Lung (tissue), 12 donors: ENCODE measurements around the gene MED29. TPM values are rescaled to one million over a fixed set of nuclear protein-coding genes. Genes with fewer than 3 reads are reported as not detected.

Source experiments
- ATAC-seq: fragments of 200-7000 bp; cut with Tn5 transposase; one replicate; pipeline ENCODE4 v1.9.1; 2020; ENCODE audit warnings: moderate number of reproducible peaks; ENCODE audit not compliant: insufficient read depth, low FRiP score
- DNase-seq, 3 donors: peaks; one replicate each; pipeline ENCODE4 v3.0.0-alpha.2; 2013 to 2017
- H3K27ac ChIP-seq, 2 donors: one replicate each; pipeline ENCODE4 v1.5.1; 2013; ENCODE audit warnings: mild to moderate bottlenecking in 2 of 2, moderate library complexity in 2 of 2, control low read depth in 1 of 2, inconsistent platforms in 1 of 2, low read depth in 1 of 2, low read length in 1 of 2
- H3K27me3 ChIP-seq, 3 donors: one replicate each; pipeline ENCODE4 v1.5.1; 2013; ENCODE audit warnings: low read length in 2 of 3; ENCODE audit not compliant: control insufficient read depth in 3 of 3, insufficient read depth in 3 of 3
- H3K36me3 ChIP-seq, 4 donors: one replicate each; pipeline ENCODE4 v1.5.1; 2013; ENCODE audit warnings: low read length in 4 of 4, mild to moderate bottlenecking in 1 of 4, moderate library complexity in 1 of 4; ENCODE audit not compliant: control insufficient read depth in 4 of 4, insufficient read depth in 4 of 4
- H3K4me1 ChIP-seq, 5 donors: one replicate each; pipeline ENCODE4 v1.5.1; 2013; ENCODE audit warnings: low read length in 5 of 5, mild to moderate bottlenecking in 2 of 5, moderate library complexity in 1 of 5; ENCODE audit not compliant: control insufficient read depth in 5 of 5, insufficient read depth in 5 of 5
- H3K4me3 ChIP-seq: one replicate; pipeline ENCODE4 v1.5.1; 2013; ENCODE audit warnings: mild to moderate bottlenecking, control low read depth, moderate library complexity
- H3K9ac ChIP-seq, 2 donors: one replicate each; pipeline ENCODE4 v1.5.1; 2013; ENCODE audit warnings: low read length in 2 of 2, control low read depth in 1 of 2; ENCODE audit not compliant: insufficient read depth in 1 of 2
- H3K9me3 ChIP-seq, 4 donors: one replicate each; pipeline ENCODE4 v1.5.1; 2013; ENCODE audit warnings: low read length in 3 of 4, mild to moderate bottlenecking in 1 of 4, moderate library complexity in 1 of 4; ENCODE audit not compliant: control insufficient read depth in 4 of 4, insufficient read depth in 3 of 4
- WGBS, 2 donors: extraction: QIAGEN DNeasy Blood & Tissue Kit; methylation state at CpG; one replicate each; pipeline ENCODE4 v1.1.7; 2013; 5-methylcytosine and 5-hydroxymethylcytosine counted together
- polyA plus RNA-seq, 2 donors: library from polyadenylated mRNA; stranded (reverse); fragments of 200-250 nt; gene quantifications; one replicate each; pipeline ENCODE4 v1.2.1, GENCODE V29; 2013
- total RNA-seq, 2 donors: library from RNA; depleted of rRNA in 1 of 2; stranded (reverse); fragments of >200 nt in 1 of 2; gene quantifications; one replicate each; pipeline ENCODE4 v1.2.1, GENCODE V29; 2014 to 2021
- TF ChIP-seq, protein P1 (sequence below): IDR thresholded peaks from 2 replicates; pipeline ENCODE4 v1.5.1; 2012; ENCODE audit warnings: mild to moderate bottlenecking; ENCODE audit errors: control extremely low read depth, extremely low read depth
- donor health status: control.
- donor health status: control.
- donor health status: Bipolar disorder and iron deficiency.
- donor health status: healthy.
- donor health status: DM: yes; HTN: yes; CAD: no.

The MED29 gene
- total and polyA plus RNA-seq, 4 donors: 16.5 to 36.8 (median 32.8) TPM

DNA sequence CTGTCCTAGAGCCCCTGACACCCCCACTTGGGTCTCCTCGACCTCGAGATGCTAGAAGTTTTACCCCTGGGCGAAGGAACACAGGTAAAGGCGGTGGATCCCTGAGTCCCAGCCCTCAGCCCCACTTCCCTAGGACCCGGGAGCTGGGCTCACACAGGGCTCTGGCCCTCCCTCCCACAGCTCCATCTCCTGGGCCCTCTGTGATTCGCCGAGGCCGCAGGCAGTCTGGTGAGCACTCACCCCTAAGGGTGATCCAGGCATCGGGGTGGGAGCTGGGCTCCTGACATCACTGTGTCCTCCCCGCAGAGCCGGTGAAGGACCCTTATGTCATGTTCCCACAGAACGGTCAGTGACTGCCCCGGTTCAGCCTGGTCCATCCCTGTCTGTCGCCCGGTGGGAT is 29.6 kb downstream of the MED29 start:
- H3K9ac ChIP-seq: no peak overlapping the region
- H3K27me3 ChIP-seq: no peaks in the 10 kb centered on the region
- DNase-seq (no peak), ATAC-seq (no peak)
- H3K9me3 ChIP-seq: no peaks in the 10 kb centered on the region
- 92 to 95% methylated on average over 14 to 15 of the region's 15 CpGs for WGBS, 2 donors
- peaks cover 4 to 39% (median 35%) of the 10 kb centered on the region in 4 donors for H3K36me3 ChIP-seq
- TF ChIP-seq, protein P1, sequence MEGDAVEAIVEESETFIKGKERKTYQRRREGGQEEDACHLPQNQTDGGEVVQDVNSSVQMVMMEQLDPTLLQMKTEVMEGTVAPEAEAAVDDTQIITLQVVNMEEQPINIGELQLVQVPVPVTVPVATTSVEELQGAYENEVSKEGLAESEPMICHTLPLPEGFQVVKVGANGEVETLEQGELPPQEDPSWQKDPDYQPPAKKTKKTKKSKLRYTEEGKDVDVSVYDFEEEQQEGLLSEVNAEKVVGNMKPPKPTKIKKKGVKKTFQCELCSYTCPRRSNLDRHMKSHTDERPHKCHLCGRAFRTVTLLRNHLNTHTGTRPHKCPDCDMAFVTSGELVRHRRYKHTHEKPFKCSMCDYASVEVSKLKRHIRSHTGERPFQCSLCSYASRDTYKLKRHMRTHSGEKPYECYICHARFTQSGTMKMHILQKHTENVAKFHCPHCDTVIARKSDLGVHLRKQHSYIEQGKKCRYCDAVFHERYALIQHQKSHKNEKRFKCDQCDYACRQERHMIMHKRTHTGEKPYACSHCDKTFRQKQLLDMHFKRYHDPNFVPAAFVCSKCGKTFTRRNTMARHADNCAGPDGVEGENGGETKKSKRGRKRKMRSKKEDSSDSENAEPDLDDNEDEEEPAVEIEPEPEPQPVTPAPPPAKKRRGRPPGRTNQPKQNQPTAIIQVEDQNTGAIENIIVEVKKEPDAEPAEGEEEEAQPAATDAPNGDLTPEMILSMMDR: no peak
- H3K4me1 ChIP-seq: peaks cover 0 to 7% (median 0%) of the 10 kb centered on the region in 5 donors
- H3K27ac ChIP-seq: no peak overlapping the region
- no peak overlapping the region for H3K4me3 ChIP-seq

DNA sequence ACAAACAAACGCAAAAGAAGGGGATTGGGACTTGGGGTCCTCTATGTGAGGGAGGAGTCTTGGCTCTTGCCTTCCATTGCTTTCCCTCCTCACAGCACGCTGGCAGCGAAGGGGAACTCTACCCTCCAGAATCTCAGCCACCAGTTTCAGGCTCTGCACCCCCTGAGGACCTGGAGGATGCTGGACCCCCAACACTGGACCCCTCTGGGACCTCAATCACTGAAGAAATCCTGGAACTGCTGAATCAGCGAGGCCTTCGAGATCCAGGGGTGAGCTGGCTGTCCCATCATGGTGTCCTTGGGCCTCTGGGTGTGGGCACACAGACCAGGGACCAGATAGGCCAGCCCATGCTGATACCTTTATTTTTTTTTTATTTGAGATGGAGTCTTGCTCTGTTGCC is 30.8 kb downstream of the MED29 start:
- ATAC-seq: no peak
- DNase-seq: no peak
- Histone ChIP-seq H3K9me3 (no peaks in the 10 kb centered on the region), H3K27ac (no peak overlapping the region), H3K36me3 (peaks cover 4 to 35% (median 31%) of the 10 kb centered on the region in 4 donors), H3K4me3 (no peak overlapping the region), H3K9ac (no peak overlapping the region), H3K4me1 (no peaks in the 10 kb centered on the region), H3K27me3 (no peaks in the 10 kb centered on the region)
- 95 to 98% methylated on average over 5 of the region's 5 CpGs for WGBS, 2 donors
- TF ChIP-seq, protein P1: no peak

DNA sequence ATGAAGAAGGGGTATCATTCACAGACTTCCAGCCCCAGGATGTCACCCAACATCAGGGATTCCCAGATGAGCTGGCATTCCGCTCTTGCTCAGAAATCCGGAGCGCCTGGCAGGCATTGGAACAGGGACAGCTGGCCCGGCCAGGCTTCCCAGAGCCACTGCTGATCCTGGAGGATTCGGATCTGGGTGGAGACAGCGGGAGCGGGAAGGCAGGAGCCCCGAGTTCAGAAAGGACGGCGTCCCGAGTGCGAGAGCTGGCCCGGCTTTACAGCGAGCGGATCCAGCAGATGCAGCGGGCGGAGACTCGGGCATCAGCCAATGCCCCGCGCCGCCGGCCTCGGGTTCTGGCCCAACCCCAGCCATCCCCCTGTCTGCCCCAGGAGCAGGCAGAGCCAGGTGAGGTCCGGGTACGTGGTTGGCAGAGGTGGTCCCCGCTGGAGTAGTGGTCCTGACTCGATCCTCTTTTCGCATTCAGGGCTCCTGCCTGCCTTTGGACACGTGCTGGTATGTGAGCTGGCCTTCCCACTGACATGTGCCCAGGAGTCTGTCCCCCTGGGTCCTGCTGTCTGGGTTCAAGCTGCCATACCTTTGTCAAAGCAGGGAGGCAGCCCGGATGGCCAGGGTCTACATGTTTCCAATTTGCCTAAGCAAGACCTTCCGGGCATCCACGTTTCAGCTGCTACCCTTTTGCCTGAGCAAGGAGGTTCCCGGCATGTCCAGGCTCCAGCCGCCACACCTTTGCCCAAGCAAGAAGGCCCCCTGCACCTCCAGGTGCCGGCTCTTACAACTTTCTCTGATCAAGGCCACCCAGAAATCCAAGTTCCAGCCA is 32.3 kb downstream of the MED29 start:
- ATAC-seq (no peak), DNase-seq (no peak)
- 91 to 93% methylated on average over 35 of the region's 35 CpGs for WGBS, 2 donors
- H3K27ac ChIP-seq: no peak overlapping the region
- peaks cover 4 to 31% (median 26%) of the 10 kb centered on the region in 4 donors for H3K36me3 ChIP-seq
- H3K27me3 ChIP-seq: no peaks in the 10 kb centered on the region
- peaks cover 0 to 6% (median under 1%) of the 10 kb centered on the region in 5 donors for H3K4me1 ChIP-seq
- no peak overlapping the region for H3K4me3 ChIP-seq
- no peak overlapping the region for H3K9ac ChIP-seq
- H3K9me3 ChIP-seq: no peaks in the 10 kb centered on the region
- TF ChIP-seq, protein P1: no peak
